GM19240 (cell line): ENCODE measurements around the gene AK4.

Experiments used
- DNase-seq: peaks from one replicate; pipeline ENCODE4 v3.0.0; 2011; ENCODE audit warnings: low spot score; ENCODE audit not compliant: insufficient read length

AK4 gene

GRCh38 chr1:65176056-65176450 is 28.1 kb downstream of the AK4 start:
- DNase-seq = no peak

DNA sequence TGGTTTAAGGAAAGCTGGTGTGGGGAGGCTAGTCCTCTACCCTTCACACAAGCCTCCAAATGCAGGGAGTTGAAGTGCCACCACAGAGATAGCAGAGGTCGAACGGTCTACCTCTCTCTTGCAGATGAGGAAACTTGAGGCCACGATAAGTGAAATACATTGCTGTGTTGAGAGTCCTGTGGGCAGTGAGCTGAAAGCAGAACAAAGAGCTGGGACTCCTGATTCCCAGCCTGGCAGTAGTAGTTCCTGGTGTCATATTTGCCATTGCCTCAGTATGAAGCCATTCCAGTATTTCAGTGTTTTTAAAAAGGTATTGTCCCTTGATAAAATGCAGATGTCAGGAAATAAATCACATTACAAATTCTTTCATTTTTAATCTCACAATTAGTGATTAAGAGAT is 28.6 kb downstream of the AK4 start:
- no peak for DNase-seq

GRCh38 chr1:65177457-65177856 is 29.5 kb downstream of the AK4 start:
- DNase-seq = no peak

DNA sequence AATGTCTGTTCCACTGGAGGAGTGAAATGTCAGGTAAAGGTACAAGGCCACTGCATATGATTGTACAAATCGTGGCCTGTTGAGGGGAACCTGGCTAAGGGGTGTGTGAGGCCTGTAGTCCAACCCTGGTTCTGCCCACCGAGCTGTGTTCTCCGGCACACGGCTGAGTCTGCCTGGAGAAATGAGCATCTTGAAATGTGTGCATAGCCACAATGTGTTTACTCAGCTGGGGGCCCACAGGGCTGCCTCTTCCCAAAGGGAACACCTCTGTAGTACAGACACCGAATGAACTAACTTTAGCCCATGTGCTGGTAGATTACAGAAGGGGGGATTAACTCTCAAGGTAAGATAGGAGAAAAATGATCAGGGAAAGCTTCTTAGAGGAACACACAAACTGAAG is 30.2 kb downstream of the AK4 start:
- DNase-seq = no peak

DNA sequence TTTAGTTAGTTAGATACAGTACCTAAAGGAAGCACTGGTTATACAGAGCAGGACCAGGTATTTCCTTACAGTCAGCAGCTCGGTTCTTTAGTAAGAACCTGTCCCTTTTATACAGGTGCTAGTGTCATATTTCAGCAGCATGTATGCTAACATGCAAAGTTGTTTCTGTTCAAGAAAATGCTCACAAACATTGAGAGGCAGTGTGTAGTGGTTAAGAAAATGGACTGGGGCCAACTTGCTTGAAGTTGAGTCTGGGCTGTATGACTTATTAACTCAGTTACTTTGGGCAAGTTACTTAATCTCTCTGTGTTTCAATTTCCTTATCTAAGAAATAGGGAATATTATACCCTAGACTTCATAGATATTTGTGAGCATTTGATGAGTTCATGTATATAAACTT is 31.1 kb downstream of the AK4 start:
- DNase-seq = no peak

DNA sequence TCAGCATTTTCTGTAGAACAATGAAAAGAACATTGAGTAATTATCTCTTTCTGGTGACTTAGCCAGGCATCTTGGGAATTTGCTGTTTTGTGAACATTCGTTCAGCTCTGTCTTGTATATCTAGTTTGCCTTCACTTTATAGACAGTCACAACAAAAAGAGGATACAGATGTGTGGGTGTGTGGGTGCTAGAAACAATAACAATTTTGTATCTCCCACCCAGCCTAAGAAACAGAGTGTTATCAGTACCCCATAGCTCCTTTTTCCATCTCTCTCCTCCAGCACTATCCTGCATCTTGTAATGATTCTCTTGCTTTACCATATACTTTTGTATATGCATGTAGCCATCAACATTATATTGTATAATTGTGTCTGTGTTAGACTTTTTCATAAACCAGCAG is 33.0 kb downstream of the AK4 start:
- DNase-seq = no peak

DNA sequence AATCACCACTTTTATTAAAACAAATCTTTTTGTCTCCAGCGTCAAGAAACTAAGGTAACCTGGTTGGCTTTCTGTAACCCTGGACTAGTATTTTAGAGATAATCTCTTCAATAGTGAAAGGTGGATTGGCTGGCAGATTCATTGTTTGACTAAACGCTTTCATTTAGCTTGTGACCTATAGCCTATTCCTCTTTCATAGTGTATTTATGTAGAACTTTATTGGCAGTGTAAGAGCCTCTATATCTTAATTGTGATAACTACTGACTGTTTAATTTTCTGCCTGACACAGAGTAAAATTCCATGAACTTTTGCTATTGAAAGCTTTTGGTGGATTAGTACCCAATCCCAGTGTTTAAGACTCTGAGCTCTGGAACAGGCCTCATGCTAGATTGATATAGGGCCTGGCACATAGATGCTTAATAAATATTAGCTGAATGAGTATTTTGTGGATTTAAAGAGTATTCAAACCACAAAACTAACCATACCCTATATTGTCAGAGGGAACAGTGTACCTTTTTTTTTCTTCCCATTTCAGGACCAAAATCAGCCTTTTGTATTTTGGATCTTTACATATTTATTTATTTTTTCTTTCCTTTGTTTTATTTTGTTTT is 34.8 kb downstream of the AK4 start:
- DNase-seq = no peak

DNA sequence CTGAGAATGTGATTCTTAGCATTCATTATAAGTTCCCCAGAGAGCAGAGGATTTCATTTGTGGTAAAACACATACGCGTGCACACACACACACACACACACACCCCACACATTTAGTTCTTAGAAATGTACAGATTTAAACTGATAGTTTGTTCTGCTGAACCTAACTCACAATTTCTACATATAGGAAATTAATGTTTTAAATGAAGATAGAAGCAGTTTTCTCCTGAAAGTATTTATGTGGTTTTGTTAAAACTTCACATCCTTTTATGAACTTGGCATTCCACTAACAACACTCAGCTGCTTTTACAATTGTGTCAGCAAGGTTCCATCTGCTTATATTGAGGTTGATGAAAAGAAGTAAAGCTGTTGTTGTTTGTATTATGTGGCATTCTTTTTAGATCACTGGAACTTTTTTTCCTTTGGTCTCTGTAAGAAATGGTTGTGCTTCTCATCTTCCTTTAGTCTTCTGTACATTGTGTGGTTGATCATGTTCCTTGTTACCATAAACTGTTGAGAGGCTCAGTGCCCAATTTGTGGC is 41.6 kb downstream of the AK4 start:
- no peak for DNase-seq

GRCh38 chr1:65190229-65190628 is 42.2 kb downstream of the AK4 start:
- DNase-seq = no peak

DNA sequence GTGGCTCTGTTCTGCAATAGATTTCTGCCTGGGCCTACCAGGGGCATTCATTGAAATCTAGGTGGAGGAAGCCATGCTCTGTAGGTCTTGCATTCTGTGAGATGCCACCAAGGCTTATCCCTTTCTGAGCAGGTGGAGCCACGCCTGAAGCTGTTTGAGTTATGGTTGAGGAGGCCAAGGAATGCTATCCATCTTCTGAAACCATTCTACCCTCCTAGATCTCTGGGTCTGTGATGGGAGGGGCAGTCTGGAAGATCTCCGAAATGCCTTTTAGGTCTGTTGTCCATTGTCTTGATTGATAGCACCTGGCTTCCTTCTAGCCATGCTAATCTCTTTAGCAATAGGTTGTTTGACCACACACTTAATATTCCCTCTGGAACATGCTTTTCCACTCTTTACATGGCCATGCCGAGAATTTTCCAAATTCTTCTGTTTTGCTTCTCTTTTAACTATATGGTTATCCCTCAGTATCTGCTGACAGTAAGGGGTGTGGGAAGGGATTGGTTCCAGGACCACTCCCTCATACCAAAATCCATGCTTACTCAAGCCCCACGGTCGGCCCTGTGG is 45.2 kb downstream of the AK4 start:
- no peak for DNase-seq

DNA sequence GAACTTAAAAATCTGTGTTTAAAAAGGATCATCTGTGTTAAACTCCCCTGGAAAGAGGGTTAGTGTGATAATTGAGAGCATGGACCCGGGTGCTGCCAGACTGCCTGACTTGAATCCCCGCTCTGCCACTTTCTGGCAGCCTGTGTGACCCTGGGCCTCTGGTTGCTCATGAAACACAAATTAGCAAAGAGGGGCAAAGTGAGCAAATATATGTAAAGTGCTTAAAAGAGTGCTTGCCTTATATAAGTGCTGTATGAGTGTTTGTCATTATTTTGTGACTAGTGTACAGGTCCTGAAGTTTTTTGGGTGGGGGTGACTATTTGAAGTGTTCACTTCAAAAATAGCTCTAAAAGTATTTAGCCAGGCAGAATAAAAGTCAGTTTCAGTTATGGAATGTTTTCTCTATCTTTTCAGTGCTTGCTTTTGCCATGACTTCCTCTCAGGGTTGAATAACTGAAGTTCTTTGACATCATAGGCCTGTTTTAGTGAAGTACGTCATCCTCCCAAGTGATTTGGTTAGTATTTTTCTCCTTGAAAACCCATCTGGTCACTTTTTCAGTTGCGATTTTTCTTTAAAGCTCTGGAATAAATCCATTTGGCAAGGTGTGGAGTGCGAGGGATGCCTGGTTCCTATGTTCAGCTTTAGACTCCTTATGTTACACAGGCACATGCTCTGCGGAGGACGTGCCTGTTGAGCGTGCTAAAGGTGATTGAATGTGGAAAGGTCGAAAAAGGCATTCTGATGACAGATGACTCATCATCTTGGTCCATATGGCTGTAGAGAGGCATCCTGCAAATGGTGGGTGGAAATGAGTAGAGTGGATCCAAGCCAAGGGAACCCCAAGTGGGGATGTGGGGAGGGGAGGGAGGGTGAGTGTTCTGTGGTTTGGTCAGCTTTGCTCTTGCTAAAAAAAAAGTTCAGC is 47.8 kb downstream of the AK4 start:
- DNase-seq = no peak

DNA sequence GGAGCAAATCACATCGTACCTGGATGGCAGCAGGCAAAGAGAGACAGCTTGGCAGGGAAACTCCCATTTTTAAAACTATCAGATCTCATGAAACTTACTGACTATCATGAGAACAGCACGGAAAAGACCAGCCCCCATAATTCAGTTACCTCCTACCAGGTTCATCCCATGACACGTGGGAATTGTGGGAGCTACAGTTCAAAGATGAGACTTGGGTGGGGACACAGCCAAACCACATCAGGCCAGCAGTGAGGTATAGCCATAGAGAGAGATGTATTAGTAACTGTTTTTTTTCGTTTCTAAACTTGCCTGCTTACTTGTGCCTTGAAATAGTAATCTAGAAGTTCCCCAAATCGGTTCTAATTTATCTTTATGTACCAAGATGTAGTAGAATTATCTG is 48.9 kb downstream of the AK4 start:
- no peak for DNase-seq

GRCh38 chr1:65197636-65198035 is 49.6 kb downstream of the AK4 start:
- DNase-seq = no peak

GRCh38 chr1:65198096-65198495 is 50.1 kb downstream of the AK4 start:
- no peak for DNase-seq

GRCh38 chr1:65200411-65200810 is 52.4 kb downstream of the AK4 start:
- no peak for DNase-seq

GRCh38 chr1:65206836-65207235 is 58.8 kb downstream of the AK4 start:
- DNase-seq = no peak

DNA sequence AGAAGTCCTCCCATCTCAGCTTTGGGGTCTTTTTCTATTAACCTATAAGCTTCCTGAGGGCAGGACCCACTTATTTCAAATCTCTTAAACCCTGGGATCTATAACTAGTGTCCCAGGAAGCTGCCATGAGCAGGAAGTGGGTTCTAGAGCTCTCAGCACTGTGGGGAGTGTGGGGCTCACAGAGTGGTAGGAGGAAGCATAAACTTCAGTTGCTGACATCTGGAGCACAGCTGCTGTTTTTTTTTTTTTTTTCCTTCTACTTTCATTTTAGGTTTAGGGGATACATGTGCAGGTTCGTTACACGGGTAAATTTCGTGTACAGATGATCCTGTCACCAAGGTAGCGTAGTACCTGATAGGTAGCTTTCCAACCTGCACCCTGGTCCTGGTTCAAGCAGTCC is 59.3 kb downstream of the AK4 start:
- DNase-seq = no peak

DNA sequence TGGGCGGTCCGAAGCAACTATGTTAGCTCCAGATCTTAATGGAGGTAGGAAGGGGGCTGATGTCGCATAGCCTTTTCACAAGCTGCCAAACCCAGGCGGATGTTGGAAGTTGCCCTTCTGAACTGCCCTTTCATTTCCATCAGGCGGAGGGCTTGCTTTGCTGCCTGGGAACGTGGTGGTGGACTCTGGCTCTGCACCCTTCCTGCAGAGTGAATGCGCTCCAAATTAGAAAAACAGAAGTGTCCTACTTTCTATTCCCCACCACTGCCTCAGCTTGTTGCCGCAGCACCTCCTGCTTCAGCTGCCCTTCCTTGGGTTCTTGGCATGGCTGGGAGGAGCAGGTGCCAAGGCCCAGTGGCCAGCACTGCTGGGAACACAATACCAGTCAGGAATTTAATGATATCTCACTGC is 60.6 kb downstream of the AK4 start:
- DNase-seq = no peak

DNA sequence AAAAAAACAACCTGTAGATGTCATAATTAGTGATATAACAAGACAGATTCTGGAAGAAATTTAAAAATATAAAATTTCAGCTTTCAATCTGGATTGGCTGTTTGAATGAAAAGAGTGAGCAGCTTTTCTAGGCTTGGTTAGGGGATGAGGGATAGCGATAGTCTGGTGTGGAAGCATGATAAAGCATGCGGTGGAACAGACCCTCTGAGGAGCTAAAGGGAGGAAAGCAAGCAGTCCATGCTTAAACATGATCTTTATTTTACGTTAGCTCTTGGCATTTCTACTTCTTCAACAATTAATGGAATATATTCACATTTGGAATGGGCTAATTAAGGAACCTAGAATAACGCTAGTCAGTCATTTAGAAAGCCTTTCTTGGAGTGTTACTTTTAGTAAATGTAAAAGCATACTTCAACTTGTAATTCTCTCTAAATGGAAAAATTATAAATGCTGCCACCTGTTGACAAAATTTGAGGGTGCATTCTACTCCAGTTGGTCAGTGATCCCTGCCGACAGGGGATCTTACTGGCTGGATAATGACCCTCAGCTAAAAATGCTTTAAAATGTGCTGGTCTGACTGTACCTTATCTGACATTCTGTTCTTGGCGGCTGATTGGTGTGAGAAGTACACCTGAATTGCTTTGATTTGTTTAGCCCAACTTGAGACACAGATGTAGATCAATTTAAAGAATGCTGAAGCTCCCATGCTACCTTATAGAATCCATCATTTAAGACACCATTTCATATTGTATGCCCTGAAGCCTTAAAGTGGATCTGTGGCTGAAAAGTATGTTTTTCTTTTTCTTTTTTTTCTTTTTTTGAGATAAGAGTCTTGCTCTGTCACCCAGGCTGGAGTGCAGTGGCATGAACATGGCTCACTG is 61.2 kb downstream of the AK4 start:
- DNase-seq = no peak

- no peak for DNase-seq
Measured at GRCh38 chr1:65210325-65210724, 62.3 kb downstream of the AK4 start.

DNA sequence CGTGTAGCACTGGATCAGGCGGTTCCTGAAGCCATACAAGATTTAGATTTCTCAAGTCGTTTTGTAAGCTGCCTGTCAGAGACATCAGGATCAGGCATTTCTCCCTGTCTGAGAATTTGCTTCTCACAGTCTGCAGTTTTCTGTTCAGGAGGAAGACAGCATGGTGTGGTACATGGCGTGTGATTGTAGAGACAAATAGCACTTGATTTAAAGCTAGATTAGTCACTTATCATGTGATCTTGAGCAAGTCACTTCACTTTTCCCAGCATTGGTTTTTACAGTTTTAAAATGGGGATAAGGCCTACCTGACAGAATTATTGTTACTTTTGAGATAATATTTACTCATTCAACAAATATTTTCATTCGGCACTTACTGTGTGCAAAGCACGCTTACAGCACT is 63.3 kb downstream of the AK4 start:
- DNase-seq = no peak
